B cell (primary cell): ENCODE measurements around the gene ARHGAP32. TPM values are rescaled to one million over a fixed set of nuclear protein-coding genes. Genes with fewer than 3 reads are reported as not detected.
"Not testable (repeated sequence)": the region's sequence is repeated elsewhere in the genome, so short reads cannot be mapped to it uniquely, and the experiment has no call there.

Source experiments
- ATAC-seq: fragments of 200-7000 bp; cut with Tn5 transposase; one replicate; pipeline ENCODE4 v1.10.0; 2021; ENCODE audit warnings: low read depth, mild to moderate bottlenecking, moderate number of reproducible peaks, moderate library complexity
- CTCF ChIA-PET: fragments of 350-600 bp; sonication (Branson Sonifier 250); formaldehyde crosslinking; loops from one replicate; lab custom pipeline; 2021; ENCODE audit warnings: antibody characterized with exemption, inconsistent platforms; lab: Charles Lee
- POLR2A ChIA-PET: fragments of 350-600 bp; sonication (Branson Sonifier 250); formaldehyde crosslinking; loops from one replicate; lab custom pipeline; 2021; ENCODE audit warnings: antibody characterized with exemption; lab: Charles Lee
- DNase-seq: peaks from one replicate; pipeline ENCODE4 v3.0.0; 2013
- H2AFZ ChIP-seq: 2 replicates; pipeline ENCODE4 v1.6.1; 2012; ENCODE audit warnings: mild to moderate bottlenecking, low read depth, low read length; ENCODE audit not compliant: insufficient read depth, poor library complexity, severe bottlenecking
- H3K27ac ChIP-seq, 2 donors: 1 replicate in 1 of 2; 2 replicates in 1 of 2; pipeline ENCODE4 v1.5.1; 2012 to 2013; ENCODE audit warnings: low read length in 2 of 2, mild to moderate bottlenecking in 2 of 2, moderate library complexity in 1 of 2
- H3K27me3 ChIP-seq, 4 experiments: fragments of 200-600 bp in 1 of 4; sonication (generic) in 1 of 4; replicated peaks in 1 of 4; 1 replicate in 2 of 4; 2 replicates in 2 of 4; pipeline versions ENCODE4 v1.6.1 to v1.7.0; 2013 to 2016; ENCODE audit warnings: low read length in 3 of 4, mild to moderate bottlenecking in 2 of 4, mixed read lengths in 1 of 4, moderate library complexity in 1 of 4; ENCODE audit not compliant: insufficient read depth in 4 of 4, control insufficient read depth in 3 of 4; ENCODE audit errors: control extremely low read depth in 1 of 4
- H3K36me3 ChIP-seq, 2 experiments: replicated peaks in 1 of 2; 1 replicate in 1 of 2; 2 replicates in 1 of 2; pipeline versions ENCODE4 v1.6.1 to v1.7.1; 2013; ENCODE audit warnings: low read length in 1 of 2; ENCODE audit not compliant: insufficient read depth in 2 of 2, control insufficient read depth in 1 of 2; ENCODE audit errors: control extremely low read depth in 1 of 2, extremely low read depth in 1 of 2
- H3K4me1 ChIP-seq, 2 donors: fragments of 200-600 bp in 1 of 2; sonication (generic) in 1 of 2; 1 replicate in 1 of 2; 2 replicates in 1 of 2; pipeline versions ENCODE4 v1.5.1 to v1.6.1; 2013 to 2017; ENCODE audit warnings: low read length in 2 of 2; ENCODE audit not compliant: control insufficient read depth in 2 of 2, insufficient read depth in 2 of 2
- H3K4me2 ChIP-seq: replicated peaks from 2 replicates; pipeline ENCODE3; 2012; ENCODE audit warnings: mild to moderate bottlenecking, low read depth, low read length; ENCODE audit not compliant: poor library complexity, severe bottlenecking
- H3K4me3 ChIP-seq, 5 experiments: fragments of 200-600 bp in 1 of 5; sonication (generic) in 1 of 5; 1 replicate in 3 of 5; 2 replicates in 2 of 5; pipeline versions ENCODE4 v1.5.1 to v1.7.0; 2011 to 2016; ENCODE audit warnings: low read length in 4 of 5, mild to moderate bottlenecking in 4 of 5, low read depth in 2 of 5, control low read depth in 1 of 5, moderate library complexity in 1 of 5; ENCODE audit not compliant: insufficient read depth in 1 of 5; ENCODE audit errors: control extremely low read depth in 1 of 5, extremely low read depth in 1 of 5
- H3K79me2 ChIP-seq: fragments of 200-600 bp; sonication (generic); one replicate; pipeline ENCODE4 v1.6.0; 2016; ENCODE audit warnings: low read length; ENCODE audit not compliant: control insufficient read depth, insufficient read depth
- H3K9ac ChIP-seq: fragments of 200-600 bp; sonication (generic); 2 replicates; pipeline ENCODE4 v1.6.1; 2017; ENCODE audit warnings: mild to moderate bottlenecking, low read length, moderate library complexity
- H3K9me3 ChIP-seq, 3 donors: one replicate each; pipeline versions ENCODE4 v1.6.1 to v1.7.1; 2013; ENCODE audit warnings: low read length in 2 of 3; ENCODE audit not compliant: control insufficient read depth in 2 of 3, insufficient read depth in 1 of 3; ENCODE audit errors: control extremely low read depth in 1 of 3
- H4K20me1 ChIP-seq: 2 replicates; pipeline ENCODE4 v1.6.0; 2012; ENCODE audit warnings: mild to moderate bottlenecking, low read length; ENCODE audit not compliant: insufficient read depth, control insufficient read depth, poor library complexity, severe bottlenecking
- H3K27ac Mint-ChIP-seq: one replicate; pipeline ENCODE4 v1.8.0; 2021; ENCODE audit warnings: mixed read lengths
- H3K27me3 Mint-ChIP-seq: one replicate; pipeline ENCODE4 v1.8.0; 2021; ENCODE audit warnings: mixed read lengths
- H3K4me1 Mint-ChIP-seq: one replicate; pipeline ENCODE4 v1.8.0; 2021; ENCODE audit warnings: mixed read lengths
- H3K4me3 Mint-ChIP-seq: one replicate; pipeline ENCODE4 v1.8.0; 2021; ENCODE audit warnings: mixed read lengths
- H3K9me3 Mint-ChIP-seq: one replicate; pipeline ENCODE4 v1.8.0; 2022; ENCODE audit warnings: mixed read lengths; ENCODE audit not compliant: insufficient read depth
- EZH2 ChIP-seq: IDR thresholded peaks from 2 replicates; pipeline ENCODE4 v1.6.1; 2012; ENCODE audit warnings: borderline replicate concordance, low read depth, mild to moderate bottlenecking, moderate library complexity, low read length; ENCODE audit not compliant: insufficient read depth, poor library complexity, severe bottlenecking
- WGBS: methylation state at CpG from one replicate; pipeline ENCODE4 v1.1.5; 2013; ENCODE audit warnings: missing lambda C conversion rate; ENCODE audit not compliant: insufficient coverage; 5-methylcytosine and 5-hydroxymethylcytosine counted together
- intact Hi-C: fragments of 100-400 bp; cut with micrococcal nuclease; formaldehyde crosslinking; loops from one replicate; pipeline ENCODE4 v1.10.0; 2022
- polyA plus RNA-seq: library from polyadenylated mRNA; depleted of rRNA; stranded (reverse); fragments of >200 nt; gene quantifications from 2 replicates; pipeline ENCODE4 v1.2.3, GENCODE V29; 2012
- total RNA-seq, 2 donors: library from RNA; stranded (reverse); fragments of 120-200 nt in 1 of 2; gene quantifications; 1 replicate in 1 of 2; 2 replicates in 1 of 2; pipeline versions ENCODE4 v1.2.3 to v1.2.4, GENCODE V29; 2013 to 2022
- TF ChIP-seq, protein P1 (sequence below): fragments of 200-600 bp; IDR thresholded peaks from one replicate; pipeline ENCODE4 v1.8.0; 2022; ENCODE audit warnings: antibody characterized with exemption, mild to moderate bottlenecking

ARHGAP32 gene
- total and polyA plus RNA-seq, 2 donors (not counting 1 experiment from before 2014, with no cell fraction given): 4.4 to 10.6 TPM

GRCh38 chr11:129012880-129013279 lies 179.2 kb downstream of the ARHGAP32 start:
- Histone ChIP-seq H3K36me3 (no peaks in the 10 kb centered on the region), H3K9ac (no peak overlapping the region), H3K27me3 (no peaks in the 10 kb centered on the region), H3K4me1 (no peaks in the 10 kb centered on the region), H3K79me2 (no peaks in the 10 kb centered on the region), H4K20me1 (no peaks in the 10 kb centered on the region), H2AFZ (no peak overlapping the region), H3K27ac (no peak overlapping the region), H3K4me2 (no peak overlapping the region), H3K9me3 (no peaks in the 10 kb centered on the region), H3K4me3 (no peak overlapping the region)
- WGBS: 100% methylated on average over 1 of the region's 4 CpGs
- H3K4me1 Mint-ChIP-seq: peaks cover 2% of the 10 kb centered on the region
- DNase-seq (no peak), ATAC-seq (no peak)
- H3K4me3 Mint-ChIP-seq: no peak overlapping the region
- no peaks in the 10 kb centered on the region for H3K9me3 Mint-ChIP-seq
- POLR2A ChIA-PET: no interaction called here
- no peak for TF ChIP-seq EZH2
- TF ChIP-seq, protein P1, sequence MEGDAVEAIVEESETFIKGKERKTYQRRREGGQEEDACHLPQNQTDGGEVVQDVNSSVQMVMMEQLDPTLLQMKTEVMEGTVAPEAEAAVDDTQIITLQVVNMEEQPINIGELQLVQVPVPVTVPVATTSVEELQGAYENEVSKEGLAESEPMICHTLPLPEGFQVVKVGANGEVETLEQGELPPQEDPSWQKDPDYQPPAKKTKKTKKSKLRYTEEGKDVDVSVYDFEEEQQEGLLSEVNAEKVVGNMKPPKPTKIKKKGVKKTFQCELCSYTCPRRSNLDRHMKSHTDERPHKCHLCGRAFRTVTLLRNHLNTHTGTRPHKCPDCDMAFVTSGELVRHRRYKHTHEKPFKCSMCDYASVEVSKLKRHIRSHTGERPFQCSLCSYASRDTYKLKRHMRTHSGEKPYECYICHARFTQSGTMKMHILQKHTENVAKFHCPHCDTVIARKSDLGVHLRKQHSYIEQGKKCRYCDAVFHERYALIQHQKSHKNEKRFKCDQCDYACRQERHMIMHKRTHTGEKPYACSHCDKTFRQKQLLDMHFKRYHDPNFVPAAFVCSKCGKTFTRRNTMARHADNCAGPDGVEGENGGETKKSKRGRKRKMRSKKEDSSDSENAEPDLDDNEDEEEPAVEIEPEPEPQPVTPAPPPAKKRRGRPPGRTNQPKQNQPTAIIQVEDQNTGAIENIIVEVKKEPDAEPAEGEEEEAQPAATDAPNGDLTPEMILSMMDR: no peak
- peaks cover 12% of the 10 kb centered on the region for H3K27me3 Mint-ChIP-seq
- H3K27ac Mint-ChIP-seq: no peak overlapping the region
- intact Hi-C loops: no loop called here
- CTCF ChIA-PET: no interaction called here

GRCh38 chr11:129006161-129006560 lies 186.0 kb downstream of the ARHGAP32 start:
- Histone ChIP-seq H3K9ac (no peak overlapping the region), H3K4me2 (no peak overlapping the region), H3K9me3 (peaks cover 1 to 6% (median 6%) of the 10 kb centered on the region in 3 donors), H3K36me3 (no peaks in the 10 kb centered on the region), H4K20me1 (no peaks in the 10 kb centered on the region), H3K27ac (no peak overlapping the region), H3K27me3 (no peaks in the 10 kb centered on the region), H2AFZ (no peak overlapping the region), H3K4me1 (no peaks in the 10 kb centered on the region), H3K4me3 (no peak overlapping the region), H3K79me2 (no peaks in the 10 kb centered on the region)
- CTCF ChIA-PET: no interaction called here
- TF ChIP-seq EZH2: no peak
- TF ChIP-seq, protein P1: no peak
- Mint-ChIP-seq H3K4me3 (no peak overlapping the region), H3K27me3 (peaks cover under 1% of the 10 kb centered on the region), H3K9me3 (peaks cover 9% of the 10 kb centered on the region), H3K4me1 (no peaks in the 10 kb centered on the region), H3K27ac (no peak overlapping the region)
- POLR2A ChIA-PET: no interaction called here
- intact Hi-C loops: no loop called here
- 75% methylated on average over 2 of the region's 4 CpGs for WGBS
- ATAC-seq (no peak), DNase-seq (no peak)

DNA sequence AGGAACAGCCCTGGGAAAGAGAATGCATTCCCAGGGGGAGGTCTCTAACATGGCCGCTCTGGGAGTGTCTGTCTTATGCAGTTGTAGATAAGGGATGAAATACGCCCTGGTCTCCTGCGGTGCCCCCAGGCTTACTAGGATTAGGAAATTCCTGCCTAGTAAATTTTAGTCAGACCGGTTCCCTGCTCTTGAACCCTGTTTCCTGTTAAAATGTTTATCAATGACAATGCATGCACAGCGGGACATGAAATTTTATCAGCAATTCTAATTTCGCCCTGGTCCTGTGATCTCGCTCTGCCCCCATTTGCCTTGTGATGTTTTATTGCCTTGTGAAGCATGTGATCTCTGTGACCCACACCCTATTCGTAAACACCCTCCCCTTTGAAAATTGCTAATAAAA lies 193.0 kb downstream of the ARHGAP32 start:
- H3K4me3 Mint-ChIP-seq, H4K20me1 ChIP-seq, H2AFZ ChIP-seq, H3K4me1 ChIP-seq, H3K27me3 ChIP-seq, ATAC-seq, POLR2A ChIA-PET, H3K36me3 ChIP-seq, CTCF ChIA-PET, H3K27ac Mint-ChIP-seq, H3K79me2 ChIP-seq, H3K4me3 ChIP-seq, H3K9ac ChIP-seq, H3K4me1 Mint-ChIP-seq, H3K27me3 Mint-ChIP-seq, H3K4me2 ChIP-seq, intact Hi-C loops, H3K27ac ChIP-seq, DNase-seq: not testable (repeated sequence)
- 100% methylated on average over 4 of the region's 8 CpGs for WGBS
- peaks cover 0 to 27% (median 10%) of the 10 kb centered on the region in 3 donors for H3K9me3 ChIP-seq
- peaks cover 15% of the 10 kb centered on the region for H3K9me3 Mint-ChIP-seq
